Keratinocyte (primary cell): ENCODE data around the gene DOP1B. TPM values are rescaled to one million over a fixed set of nuclear protein-coding genes. Genes with fewer than 3 reads are reported as not detected.
"Not testable (repeated sequence)": the region's sequence is repeated elsewhere in the genome, so short reads cannot be mapped to it uniquely, and the experiment has no call there.

Experiments used
- DNase-seq: peaks from one replicate; pipeline ENCODE4 v3.0.0-alpha.2; 2011; ENCODE audit warnings: low read depth, missing footprints, low spot score
- FAIRE-seq: peaks from 2 replicates; lab custom pipeline; 2011; peaks lifted over from hg19 to GRCh38; lab: Jason Lieb, UNC
- H2AFZ ChIP-seq: 2 replicates; pipeline ENCODE4 v1.6.0; 2012; ENCODE audit warnings: low read length, control low read depth, inconsistent platforms; ENCODE audit not compliant: control insufficient read depth
- H3K27ac ChIP-seq: 2 replicates; pipeline ENCODE4 v1.5.1; 2011; ENCODE audit warnings: low read length; ENCODE audit not compliant: control insufficient read depth, insufficient read depth
- H3K27me3 ChIP-seq: 3 replicates; pipeline ENCODE4 v1.6.0; 2011; ENCODE audit warnings: low read length; ENCODE audit not compliant: control insufficient read depth, insufficient read depth; ENCODE audit errors: extremely low read depth
- H3K36me3 ChIP-seq, 2 experiments: 2 replicates in 1 of 2; 3 replicates in 1 of 2; pipeline ENCODE4 v1.5.1; 2011; ENCODE audit warnings: low read length in 2 of 2, mild to moderate bottlenecking in 1 of 2; ENCODE audit not compliant: control insufficient read depth in 2 of 2, insufficient read depth in 2 of 2; ENCODE audit errors: extremely low read depth in 1 of 2
- H3K4me1 ChIP-seq: 3 replicates; pipeline ENCODE4 v1.5.1; 2011; ENCODE audit warnings: low read length; ENCODE audit not compliant: control insufficient read depth, insufficient read depth; ENCODE audit errors: extremely low read depth
- H3K4me2 ChIP-seq: 3 replicates; pipeline ENCODE4 v1.6.0; 2011; ENCODE audit warnings: low read depth, low read length; ENCODE audit not compliant: control insufficient read depth, insufficient read depth; ENCODE audit errors: extremely low read depth
- H3K4me3 ChIP-seq, 3 experiments: fragments of 200-600 bp in 1 of 3; sonication (generic) in 1 of 3; 2 replicates in 2 of 3; 3 replicates in 1 of 3; pipeline ENCODE4 v1.5.1; 2011 to 2016; ENCODE audit warnings: low read length in 3 of 3, mild to moderate bottlenecking in 3 of 3, control low read depth in 2 of 3, inconsistent platforms in 1 of 3, low read depth in 1 of 3, mixed read lengths in 1 of 3, mixed run types in 1 of 3, moderate library complexity in 1 of 3; ENCODE audit not compliant: control insufficient read depth in 2 of 3, insufficient read depth in 2 of 3; ENCODE audit errors: extremely low read depth in 1 of 3
- H3K79me2 ChIP-seq: 2 replicates; pipeline ENCODE4 v1.6.0; 2012; ENCODE audit warnings: low read length; ENCODE audit not compliant: control insufficient read depth, insufficient read depth
- H3K9ac ChIP-seq: 3 replicates; pipeline ENCODE4 v1.6.0; 2011; ENCODE audit warnings: low read length; ENCODE audit not compliant: control insufficient read depth, insufficient read depth; ENCODE audit errors: extremely low read depth
- H3K9me1 ChIP-seq: 3 replicates; pipeline ENCODE4 v1.6.0; 2011; ENCODE audit warnings: low read length; ENCODE audit not compliant: control insufficient read depth, insufficient read depth; ENCODE audit errors: extremely low read depth
- H3K9me3 ChIP-seq: 2 replicates; pipeline ENCODE4 v1.5.1; 2012; ENCODE audit warnings: low read depth, low read length; ENCODE audit not compliant: control insufficient read depth
- H4K20me1 ChIP-seq: 3 replicates; pipeline ENCODE4 v1.6.0; 2011; ENCODE audit warnings: low read length; ENCODE audit not compliant: control insufficient read depth, insufficient read depth; ENCODE audit errors: extremely low read depth
- CTCF ChIP-seq, 3 experiments: IDR thresholded peaks in 1 of 3; conservative IDR thresholded peaks in 1 of 3; optimal IDR thresholded peaks in 1 of 3; 2 replicates in 2 of 3; 3 replicates in 1 of 3; pipeline versions ENCODE3 to v1.5.1; 2011; ENCODE audit warnings: low read length in 3 of 3, mild to moderate bottlenecking in 3 of 3, moderate library complexity in 2 of 3, control low read depth in 1 of 3, inconsistent platforms in 1 of 3; ENCODE audit not compliant: insufficient read depth in 2 of 3; ENCODE audit errors: extremely low read depth in 1 of 3
- EZH2 ChIP-seq: IDR thresholded peaks from one replicate; pipeline ENCODE4 v1.6.1; 2012; ENCODE audit warnings: inconsistent platforms, mild to moderate bottlenecking, low read length, moderate library complexity
- dilution Hi-C: fragments of 300-500 bp; cut with MboI; formaldehyde crosslinking; loops from one replicate; pipeline ENCODE4 v1.7.0; 2020; ENCODE audit warnings: low sequenced_read_pairs; ENCODE audit not compliant: extremely low pct_ligation_motif_present
- polyA plus RNA-seq, 5 experiments: library from polyadenylated mRNA; depleted of rRNA in 3 of 5; stranded (reverse) in 3 of 5; stranded (forward) in 1 of 5; unstranded in 1 of 5; fragments of >200 nt; gene quantifications; 1 replicate in 1 of 5; 2 replicates in 3 of 5; 3 replicates in 1 of 5; pipeline versions ENCODE4 v1.2.1 to v1.2.3, GENCODE V29; 2011 to 2012; ENCODE audit warnings: missing spikeins in 2 of 5, low read depth in 1 of 5, low replicate concordance in 1 of 5

Gene DOP1B
- polyA plus RNA-seq, 1 donor (not counting 4 experiments of a cell fraction or from before 2014, with no cell fraction given), result 2.9 TPM

- Histone ChIP-seq H2AFZ (no peak overlapping the region), H3K9me1 (no peaks in the 10 kb centered on the region), H3K4me3 (peak overlapping the region in 1 of 3 experiments; percentile 25), H3K27ac (peak overlapping the region; percentile 78), H3K9me3 (no peaks in the 10 kb centered on the region), H3K79me2 (no peaks in the 10 kb centered on the region), H3K9ac (peak overlapping the region; percentile 35), H3K27me3 (no peaks in the 10 kb centered on the region), H4K20me1 (no peaks in the 10 kb centered on the region), H3K4me2 (peak overlapping the region; percentile 76), H3K4me1 (peaks cover 8% of the 10 kb centered on the region), H3K36me3 (peaks cover 0 to 1% of the 10 kb centered on the region in 2 experiments)
- TF ChIP-seq CTCF (optimal IDR thresholded peaks at IDR 0.05 in 1 of 3, IDR thresholded peaks at IDR 0.05 in 1 of 3, conservative IDR thresholded peaks at IDR 0.05 in 1 of 3; ENCODE audit: extremely low read depth in 1 of 3, insufficient read depth in 2 of 3, low read length in 3 of 3) (peak; percentile 79 to 86 (median 85)), EZH2 (no peak)
- DNase-seq, result peak; percentile 99
- peak; percentile 93 for FAIRE-seq
- dilution Hi-C loops, result no loop called here
Observed at GRCh38 chr21:36141513-36141925, 15.1 kb upstream of the DOP1B start.

GRCh38 chr21:36144233-36144632, 12.4 kb upstream of the DOP1B start:
- dilution Hi-C loops, result not testable (repeated sequence)

GRCh38 chr21:36145259-36145658, 11.4 kb upstream of the DOP1B start:
- Histone ChIP-seq H3K36me3 (peaks cover 0 to 1% of the 10 kb centered on the region in 2 experiments), H3K9ac (no peak overlapping the region), H3K27ac (no peak overlapping the region), H3K79me2 (no peaks in the 10 kb centered on the region), H3K4me2 (no peak overlapping the region), H3K4me3 (no peak overlapping the region), H3K4me1 (peaks cover 8% of the 10 kb centered on the region), H4K20me1 (no peaks in the 10 kb centered on the region), H2AFZ (no peak overlapping the region), H3K9me3 (no peaks in the 10 kb centered on the region), H3K9me1 (no peaks in the 10 kb centered on the region), H3K27me3 (no peaks in the 10 kb centered on the region)
- no peak for TF ChIP-seq CTCF (optimal IDR thresholded peaks at IDR 0.05 in 1 of 3, IDR thresholded peaks at IDR 0.05 in 1 of 3, conservative IDR thresholded peaks at IDR 0.05 in 1 of 3; ENCODE audit: extremely low read depth in 1 of 3, insufficient read depth in 2 of 3, low read length in 3 of 3)
- no peak for TF ChIP-seq EZH2
- DNase-seq (no peak), FAIRE-seq (no peak)
- dilution Hi-C loops, result no loop called here

More at GRCh38 chr21:36144233-36144632, 12.4 kb upstream of the DOP1B start:
- H3K4me2 ChIP-seq, H3K9me3 ChIP-seq, H3K4me3 ChIP-seq, FAIRE-seq, DNase-seq, H3K27me3 ChIP-seq, H4K20me1 ChIP-seq, H3K9me1 ChIP-seq, H3K36me3 ChIP-seq, H3K9ac ChIP-seq, H3K4me1 ChIP-seq, H3K27ac ChIP-seq, H3K79me2 ChIP-seq, H2AFZ ChIP-seq: not testable (repeated sequence)
